ENCODE results near the gene RAPGEF6. TPM values are rescaled to one million over a fixed set of nuclear protein-coding genes. Genes with fewer than 3 reads are reported as not detected.

The RAPGEF6 gene
- total RNA-seq, 2 donors from 2014 or later, result 15.5 to 43.0 TPM

GRCh38 chr5:131671994-131672655 is 37.1 kb upstream of the RAPGEF6 start:
- peak overlapping the region; percentile 86 to 92 for H3K27ac ChIP-seq
- TF ChIP-seq CTCF (IDR thresholded peaks at IDR 0.05) (no peak), POLR2AphosphoS5 (IDR thresholded peaks at IDR 0.05) (peak; percentile 95), POLR2A (IDR thresholded peaks at IDR 0.05) (no peak)
- WGBS, result 7% methylated on average over 2 of the region's 2 CpGs

GRCh38 chr5:131671409-131671808 is 36.4 kb upstream of the RAPGEF6 start:
- Histone ChIP-seq H3K27me3 (replicated peaks; ENCODE audit: insufficient read depth) (no peaks in the 10 kb centered on the region), H3K36me3 (peaks cover 0 to 1% of the 10 kb centered on the region in 2 donors), H3K4me3 (no peak overlapping the region), H3K4me1 (replicated peaks) (peaks cover 12% of the 10 kb centered on the region), H3K9me3 (no peaks in the 10 kb centered on the region), H3K27ac (peak overlapping the region; percentile 86 to 92)
- no peak for TF ChIP-seq CTCF (IDR thresholded peaks at IDR 0.05)
- no peak for TF ChIP-seq POLR2A (IDR thresholded peaks at IDR 0.05)
- no peak for TF ChIP-seq POLR2AphosphoS5 (IDR thresholded peaks at IDR 0.05)
- no peak for DNase-seq (ENCODE audit: low spot score)
- intact Hi-C loops (cut with DNase I), result loop anchor here (5.0 kb wide), 1 partner anchor 34 kb away; the partner anchor contains the start of gene RAPGEF6

More at GRCh38 chr5:131671994-131672655, 37.1 kb upstream of the RAPGEF6 start:
- Histone ChIP-seq H3K4me1 (replicated peaks) (peaks cover 12% of the 10 kb centered on the region), H3K36me3 (peaks cover 0 to 5% of the 10 kb centered on the region in 2 donors), H3K4me3 (no peak overlapping the region), H3K9me3 (no peaks in the 10 kb centered on the region), H3K27me3 (replicated peaks; ENCODE audit: insufficient read depth) (no peaks in the 10 kb centered on the region)
- peak; percentile 81 for DNase-seq (ENCODE audit: low spot score)
- intact Hi-C loops (cut with DNase I), result loop anchor here (5.0 kb wide), 1 partner anchor 35 kb away; the partner anchor contains the start of gene RAPGEF6

- intact Hi-C loops (cut with DNase I), result no loop called here
- no peak for TF ChIP-seq CTCF (IDR thresholded peaks at IDR 0.05)
- no peak for TF ChIP-seq POLR2AphosphoS5 (IDR thresholded peaks at IDR 0.05)
- no peak for TF ChIP-seq POLR2A (IDR thresholded peaks at IDR 0.05)
- Histone ChIP-seq H3K9me3 (no peaks in the 10 kb centered on the region), H3K4me1 (replicated peaks) (no peaks in the 10 kb centered on the region), H3K4me3 (no peak overlapping the region), H3K27ac (no peak overlapping the region), H3K27me3 (replicated peaks; ENCODE audit: insufficient read depth) (no peaks in the 10 kb centered on the region), H3K36me3 (no peaks in the 10 kb centered on the region)
- 96% methylated on average over 1 of the region's 1 CpG for WGBS
- no peak for DNase-seq (ENCODE audit: low spot score)
Observed at GRCh38 chr5:131664929-131665328, 29.9 kb upstream of the RAPGEF6 start.

DNA sequence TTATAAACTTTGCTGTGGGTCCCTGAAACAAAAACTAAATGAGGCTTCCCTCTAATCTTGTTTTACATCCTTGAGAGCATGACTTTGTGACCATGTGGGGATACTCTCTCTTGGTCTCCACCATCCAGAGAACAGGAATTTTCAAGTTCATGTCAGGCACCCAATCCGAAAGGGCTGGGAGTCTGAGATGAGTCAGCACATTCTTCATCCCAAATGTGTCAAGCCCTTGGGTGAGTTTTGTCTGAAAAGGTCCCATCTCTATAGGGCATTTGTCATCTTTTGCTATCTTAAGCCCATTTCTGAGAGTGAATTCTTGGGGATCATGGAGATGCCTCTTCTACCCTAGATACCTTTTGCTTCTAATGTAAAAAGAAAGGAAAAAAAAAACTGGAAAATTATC is 26.9 kb upstream of the RAPGEF6 start:
- whole genome bisulfite sequencing, result 100% methylated on average over 1 of the region's 1 CpG
- Histone ChIP-seq H3K4me3 (no peak overlapping the region), H3K4me1 (replicated peaks) (no peaks in the 10 kb centered on the region), H3K27me3 (replicated peaks; ENCODE audit: insufficient read depth) (no peaks in the 10 kb centered on the region), H3K36me3 (no peaks in the 10 kb centered on the region), H3K9me3 (no peaks in the 10 kb centered on the region), H3K27ac (no peak overlapping the region)
- TF ChIP-seq CTCF (IDR thresholded peaks at IDR 0.05) (no peak), POLR2AphosphoS5 (IDR thresholded peaks at IDR 0.05) (no peak), POLR2A (IDR thresholded peaks at IDR 0.05) (no peak)
- no peak for DNase-seq (ENCODE audit: low spot score)
- intact Hi-C loops (cut with DNase I), result no loop called here

GRCh38 chr5:131659841-131660240 is 24.8 kb upstream of the RAPGEF6 start:
- 97% methylated on average over 9 of the region's 9 CpGs for WGBS
- H3K27ac ChIP-seq, result no peak overlapping the region
- no peak for TF ChIP-seq POLR2A (IDR thresholded peaks at IDR 0.05)
- TF ChIP-seq CTCF (IDR thresholded peaks at IDR 0.05), result no peak
- TF ChIP-seq POLR2AphosphoS5 (IDR thresholded peaks at IDR 0.05), result no peak
- no peak for DNase-seq (ENCODE audit: low spot score)
- intact Hi-C loops (cut with DNase I), result no loop called here
- no peaks in the 10 kb centered on the region for H3K36me3 ChIP-seq
- H3K9me3 ChIP-seq, result no peaks in the 10 kb centered on the region
- H3K27me3 ChIP-seq (replicated peaks; ENCODE audit: insufficient read depth), result no peaks in the 10 kb centered on the region
- H3K4me3 ChIP-seq, result no peak overlapping the region
- H3K4me1 ChIP-seq (replicated peaks), result no peaks in the 10 kb centered on the region
